HEK293 (cell line): ENCODE data around the gene BTK.
A peak's percentile ranks its signal among the peaks of the same experiment; 100 is the strongest.

Experiments
- CTCF ChIA-PET: fragments of 350-600 bp; formaldehyde crosslinking; extraction: SDS; loops from one replicate; lab custom pipeline; 2021; ENCODE audit warnings: antibody characterized with exemption; lab: Yijun Ruan, JAX
- POLR2A ChIA-PET: fragments of 300-600 bp; formaldehyde crosslinking; extraction: SDS; loops from one replicate; lab custom pipeline; 2020; ENCODE audit warnings: antibody characterized with exemption, inconsistent platforms; lab: Yijun Ruan, JAX
- H3K27ac ChIP-seq: fragments of 200-500 bp; sonication (Bioruptor generic); 2 replicates; pipeline ENCODE4 v1.5.1; 2014; ENCODE audit warnings: low read depth, low read length, control low read depth, inconsistent platforms; ENCODE audit errors: extremely low read depth
- H3K36me3 ChIP-seq, 2 experiments: fragments of 200-500 bp in 1 of 2; sonication (Bioruptor generic) in 1 of 2; 1 replicate in 1 of 2; 2 replicates in 1 of 2; pipeline ENCODE4 v1.5.1; 2014 to 2017; ENCODE audit warnings: inconsistent platforms in 2 of 2, low read length in 2 of 2; ENCODE audit not compliant: control insufficient read depth in 2 of 2, insufficient read depth in 1 of 2
- H3K4me1 ChIP-seq: fragments of 200-500 bp; sonication (Bioruptor generic); 2 replicates; pipeline ENCODE4 v1.5.1; 2014; ENCODE audit warnings: mild to moderate bottlenecking, low read length, inconsistent platforms; ENCODE audit not compliant: control insufficient read depth, insufficient read depth
- H3K4me3 ChIP-seq: 2 replicates; pipeline ENCODE4 v1.5.1; 2011; ENCODE audit warnings: low read depth, mild to moderate bottlenecking, control low read depth, low read length, moderate library complexity
- H3K9me3 ChIP-seq: fragments of 200-500 bp; sonication (Bioruptor generic); 2 replicates; pipeline ENCODE4 v1.5.1; 2014; ENCODE audit warnings: low read depth, low read length, inconsistent platforms; ENCODE audit not compliant: control insufficient read depth, insufficient read depth
- BCL11A ChIP-seq: fragments of 450-650 bp; formaldehyde crosslinking; IDR thresholded peaks from 2 replicates; pipeline ENCODE4 v1.5.1; 2016; ENCODE audit warnings: low read depth, missing biosample characterization, missing genetic modification characterization
- EGR2 ChIP-seq: fragments of 450-650 bp; formaldehyde crosslinking; IDR thresholded peaks from 2 replicates; pipeline ENCODE4 v1.5.1; 2016; ENCODE audit warnings: low read depth, missing biosample characterization, missing genetic modification characterization
- KLF1 ChIP-seq: fragments of 450-650 bp; formaldehyde crosslinking; IDR thresholded peaks from 2 replicates; pipeline ENCODE4 v1.5.1; 2016; ENCODE audit warnings: missing biosample characterization, missing genetic modification characterization
- OSR2 ChIP-seq: fragments of 450-650 bp; formaldehyde crosslinking; IDR thresholded peaks from 2 replicates; pipeline ENCODE4 v1.5.1; 2016; ENCODE audit warnings: missing biosample characterization, missing genetic modification characterization
- ZNF146 ChIP-seq: fragments of 450-650 bp; formaldehyde crosslinking; IDR thresholded peaks from 2 replicates; pipeline ENCODE4 v1.5.1; 2016; ENCODE audit warnings: missing biosample characterization, missing genetic modification characterization
- ZNF266 ChIP-seq: fragments of 450-650 bp; formaldehyde crosslinking; IDR thresholded peaks from 2 replicates; pipeline ENCODE4 v1.5.1; 2016; ENCODE audit warnings: missing biosample characterization, missing genetic modification characterization, low read depth
- ZNF302 ChIP-seq: fragments of 450-650 bp; formaldehyde crosslinking; IDR thresholded peaks from 2 replicates; pipeline ENCODE4 v1.5.1; 2016; ENCODE audit warnings: missing biosample characterization, missing genetic modification characterization, low read depth
- ZNF37A ChIP-seq: fragments of 450-650 bp; IDR thresholded peaks from 2 replicates; pipeline ENCODE4 v1.5.1; 2018; ENCODE audit warnings: missing biosample characterization, missing genetic modification characterization
- ZNF488 ChIP-seq: fragments of 450-650 bp; formaldehyde crosslinking; IDR thresholded peaks from 2 replicates; pipeline ENCODE4 v1.5.1; 2016; ENCODE audit warnings: missing biosample characterization, missing genetic modification characterization
- ZNF514 ChIP-seq: fragments of 450-650 bp; formaldehyde crosslinking; IDR thresholded peaks from 2 replicates; pipeline ENCODE4 v1.5.1; 2016; ENCODE audit warnings: missing biosample characterization, missing genetic modification characterization
- ZNF529 ChIP-seq: fragments of 450-650 bp; formaldehyde crosslinking; IDR thresholded peaks from 2 replicates; pipeline ENCODE4 v1.5.1; 2017; ENCODE audit warnings: missing genetic modification characterization, missing biosample characterization; ENCODE audit not compliant: insufficient replicate concordance
- ZNF600 ChIP-seq: fragments of 450-650 bp; formaldehyde crosslinking; IDR thresholded peaks from 2 replicates; pipeline ENCODE4 v1.5.1; 2016; ENCODE audit warnings: missing biosample characterization, missing genetic modification characterization
- ZNF629 ChIP-seq: fragments of 450-650 bp; formaldehyde crosslinking; IDR thresholded peaks from 2 replicates; pipeline ENCODE4 v1.5.1; 2017; ENCODE audit warnings: missing biosample characterization, missing genetic modification characterization
- ZNF707 ChIP-seq: fragments of 450-650 bp; formaldehyde crosslinking; IDR thresholded peaks from 2 replicates; pipeline ENCODE4 v1.5.1; 2016; ENCODE audit warnings: missing biosample characterization, missing genetic modification characterization
- TF ChIP-seq, protein P1 (sequence below): fragments of 450-650 bp; IDR thresholded peaks from 2 replicates; pipeline ENCODE4 v1.5.1; 2018; ENCODE audit warnings: missing biosample characterization, mild to moderate bottlenecking, missing genetic modification characterization
- TF ChIP-seq, protein P2 (sequence below): fragments of 450-650 bp; formaldehyde crosslinking; IDR thresholded peaks from 2 replicates; pipeline ENCODE4 v1.5.1; 2017; ENCODE audit warnings: missing biosample characterization, missing genetic modification characterization
- TF ChIP-seq, protein P3 (sequence below): fragments of 450-650 bp; formaldehyde crosslinking; IDR thresholded peaks from 2 replicates; pipeline ENCODE4 v1.5.1; 2017; ENCODE audit warnings: missing biosample characterization, missing genetic modification characterization

The BTK gene

GRCh38 chrX:101395789-101396188 is 9.8 kb upstream of the BTK start (continued):
- TF ChIP-seq ZNF707 (tag by site-specific recombination), result no peak
- TF ChIP-seq ZNF302, result no peak
- TF ChIP-seq ZNF514 (tag by site-specific recombination), result no peak
- TF ChIP-seq ZNF488 (tag by site-specific recombination), result no peak
- peak; percentile 23; the same call in 1 of the 2 replicates for TF ChIP-seq ZNF146 (tag by site-specific recombination)
- TF ChIP-seq ZNF266 (tag by site-specific recombination), result no peak
- TF ChIP-seq, protein P1, sequence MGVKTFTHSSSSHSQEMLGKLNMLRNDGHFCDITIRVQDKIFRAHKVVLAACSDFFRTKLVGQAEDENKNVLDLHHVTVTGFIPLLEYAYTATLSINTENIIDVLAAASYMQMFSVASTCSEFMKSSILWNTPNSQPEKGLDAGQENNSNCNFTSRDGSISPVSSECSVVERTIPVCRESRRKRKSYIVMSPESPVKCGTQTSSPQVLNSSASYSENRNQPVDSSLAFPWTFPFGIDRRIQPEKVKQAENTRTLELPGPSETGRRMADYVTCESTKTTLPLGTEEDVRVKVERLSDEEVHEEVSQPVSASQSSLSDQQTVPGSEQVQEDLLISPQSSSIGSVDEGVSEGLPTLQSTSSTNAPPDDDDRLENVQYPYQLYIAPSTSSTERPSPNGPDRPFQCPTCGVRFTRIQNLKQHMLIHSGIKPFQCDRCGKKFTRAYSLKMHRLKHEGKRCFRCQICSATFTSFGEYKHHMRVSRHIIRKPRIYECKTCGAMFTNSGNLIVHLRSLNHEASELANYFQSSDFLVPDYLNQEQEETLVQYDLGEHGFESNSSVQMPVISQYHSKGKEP (tag by site-specific recombination), result peak; percentile 74; the same call in 1 of the 2 replicates
- TF ChIP-seq KLF1 (tag by site-specific recombination), result no peak

GRCh38 chrX:101394372-101394771 is 8.4 kb upstream of the BTK start:
- CTCF ChIA-PET, result no interaction called here
- POLR2A ChIA-PET, result interaction anchor here (0.5 to 1.0 kb wide), 3 partner anchors 13 to 52 kb away, joined by 3 read pairs; no protein-coding TSS in a partner anchor
- Histone ChIP-seq H3K27ac (no peak overlapping the region), H3K36me3 (peaks cover 44 to 59% of the 10 kb centered on the region in 2 experiments), H3K4me1 (no peaks in the 10 kb centered on the region), H3K4me3 (no peak overlapping the region), H3K9me3 (no peaks in the 10 kb centered on the region)
- TF ChIP-seq KLF1 (tag by site-specific recombination) (no peak), ZNF529 (tag by site-specific recombination) (no peak), EGR2 (tag by site-specific recombination) (no peak), BCL11A (tag by site-specific recombination) (no peak)
- TF ChIP-seq, protein P2, sequence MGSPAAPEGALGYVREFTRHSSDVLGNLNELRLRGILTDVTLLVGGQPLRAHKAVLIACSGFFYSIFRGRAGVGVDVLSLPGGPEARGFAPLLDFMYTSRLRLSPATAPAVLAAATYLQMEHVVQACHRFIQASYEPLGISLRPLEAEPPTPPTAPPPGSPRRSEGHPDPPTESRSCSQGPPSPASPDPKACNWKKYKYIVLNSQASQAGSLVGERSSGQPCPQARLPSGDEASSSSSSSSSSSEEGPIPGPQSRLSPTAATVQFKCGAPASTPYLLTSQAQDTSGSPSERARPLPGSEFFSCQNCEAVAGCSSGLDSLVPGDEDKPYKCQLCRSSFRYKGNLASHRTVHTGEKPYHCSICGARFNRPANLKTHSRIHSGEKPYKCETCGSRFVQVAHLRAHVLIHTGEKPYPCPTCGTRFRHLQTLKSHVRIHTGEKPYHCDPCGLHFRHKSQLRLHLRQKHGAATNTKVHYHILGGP (tag by site-specific recombination), result no peak

- peak overlapping the region; percentile 47; the same call in 1 of the 2 replicates for H3K27ac ChIP-seq
- no peaks in the 10 kb centered on the region for H3K9me3 ChIP-seq
- peaks cover 44 to 57% of the 10 kb centered on the region in 2 experiments for H3K36me3 ChIP-seq
- peak; percentile 19; the same call in 1 of the 2 replicates for TF ChIP-seq ZNF629 (tag by site-specific recombination)
- TF ChIP-seq ZNF302, result no peak
- TF ChIP-seq, protein P3, sequence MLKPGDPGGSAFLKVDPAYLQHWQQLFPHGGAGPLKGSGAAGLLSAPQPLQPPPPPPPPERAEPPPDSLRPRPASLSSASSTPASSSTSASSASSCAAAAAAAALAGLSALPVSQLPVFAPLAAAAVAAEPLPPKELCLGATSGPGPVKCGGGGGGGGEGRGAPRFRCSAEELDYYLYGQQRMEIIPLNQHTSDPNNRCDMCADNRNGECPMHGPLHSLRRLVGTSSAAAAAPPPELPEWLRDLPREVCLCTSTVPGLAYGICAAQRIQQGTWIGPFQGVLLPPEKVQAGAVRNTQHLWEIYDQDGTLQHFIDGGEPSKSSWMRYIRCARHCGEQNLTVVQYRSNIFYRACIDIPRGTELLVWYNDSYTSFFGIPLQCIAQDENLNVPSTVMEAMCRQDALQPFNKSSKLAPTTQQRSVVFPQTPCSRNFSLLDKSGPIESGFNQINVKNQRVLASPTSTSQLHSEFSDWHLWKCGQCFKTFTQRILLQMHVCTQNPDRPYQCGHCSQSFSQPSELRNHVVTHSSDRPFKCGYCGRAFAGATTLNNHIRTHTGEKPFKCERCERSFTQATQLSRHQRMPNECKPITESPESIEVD, result peak; percentile 62
- no peak for TF ChIP-seq ZNF37A
- TF ChIP-seq ZNF600, result no peak
- TF ChIP-seq OSR2 (tag by site-specific recombination), result 0 out of 2 replicates have a peak, but pooled peaks have one; percentile 15
- no peak overlapping the region for H3K4me3 ChIP-seq
- POLR2A ChIA-PET, result interaction anchor here (0.5 kb wide), 1 partner anchor 42 kb away, joined by 3 read pairs; no protein-coding TSS in a partner anchor
- CTCF ChIA-PET, result no interaction called here
- no peaks in the 10 kb centered on the region for H3K4me1 ChIP-seq
Observed at GRCh38 chrX:101393530-101394305, 7.7 kb upstream of the BTK start.
